Right kidney (tissue), 1 donor: Measurements from ENCODE around the gene SCAMP1.
A peak's percentile ranks its signal among the peaks of the same experiment; 100 is the strongest.

Experiments
- DNase-seq: peaks from one replicate; pipeline ENCODE4 v3.0.0-alpha.2; 2016

The SCAMP1 gene

GRCh38 chr5:78492650-78493049, 132.2 kb downstream of the SCAMP1 start:
- no peak for DNase-seq

GRCh38 chr5:78495800-78496199, 135.4 kb downstream of the SCAMP1 start:
- no peak for DNase-seq

- no peak for DNase-seq
Measured at GRCh38 chr5:78496373-78496772, 136.0 kb downstream of the SCAMP1 start.

GRCh38 chr5:78497573-78498533, 137.4 kb downstream of the SCAMP1 start:
- no peak for DNase-seq

- no peak for DNase-seq
Measured at GRCh38 chr5:78499485-78499884, 139.1 kb downstream of the SCAMP1 start.

GRCh38 chr5:78500028-78500427, 139.6 kb downstream of the SCAMP1 start:
- DNase-seq, result no peak

GRCh38 chr5:78500871-78501270, 140.5 kb downstream of the SCAMP1 start:
- no peak for DNase-seq

GRCh38 chr5:78501411-78502352, 141.3 kb downstream of the SCAMP1 start:
- DNase-seq, result no peak

GRCh38 chr5:78503958-78504653, 143.7 kb downstream of the SCAMP1 start:
- DNase-seq, result no peak

- DNase-seq, result peak; percentile 67
Measured at GRCh38 chr5:78504704-78505677, 144.6 kb downstream of the SCAMP1 start.

- no peak for DNase-seq
Measured at GRCh38 chr5:78505860-78506259, 145.4 kb downstream of the SCAMP1 start.

GRCh38 chr5:78506261-78507024, 146.0 kb downstream of the SCAMP1 start:
- DNase-seq, result no peak

- no peak for DNase-seq
Measured at GRCh38 chr5:78507531-78507930, 147.1 kb downstream of the SCAMP1 start.

- DNase-seq, result no peak
Measured at GRCh38 chr5:78508186-78508765, 147.9 kb downstream of the SCAMP1 start.

- DNase-seq, result no peak
Measured at GRCh38 chr5:78509145-78509865, 148.9 kb downstream of the SCAMP1 start.

- DNase-seq, result peak; percentile 71
Measured at GRCh38 chr5:78509884-78510769, 149.7 kb downstream of the SCAMP1 start.

GRCh38 chr5:78511121-78511906, 150.9 kb downstream of the SCAMP1 start:
- DNase-seq, result no peak
